Right renal pelvis (tissue), 4 donors: ENCODE results near the gene NCKIPSD. TPM values are rescaled to one million over a fixed set of nuclear protein-coding genes. Genes with fewer than 3 reads are reported as not detected.
"Not testable (repeated sequence)": the region's sequence is repeated elsewhere in the genome, so short reads cannot be mapped to it uniquely, and the experiment has no call there.

Experiments
- DNase-seq, 4 donors: peaks; one replicate each; pipeline ENCODE4 v3.0.0-alpha.2; 2013; ENCODE audit warnings: low read depth in 4 of 4, low spot score in 3 of 4, missing footprints in 1 of 4
- polyA plus RNA-seq, 4 donors: library from polyadenylated mRNA; unstranded; fragments of 120-200 nt; gene quantifications; one replicate each; pipeline ENCODE4 v1.2.1, GENCODE V29; 2013; ENCODE audit not compliant: insufficient read length in 4 of 4

The NCKIPSD gene
- 10 to 100 TPM; 13.8 to 22.2 (median 18.0) TPM for polyA plus RNA-seq

- DNase-seq, result peak; percentile 73 to 87 (median 77)
Measured at GRCh38 chr3:48685603-48686511, at the start of gene NCKIPSD. TSS of gene NCKIPSD (minus strand) at chr3:48685915. CDS start at chr3:48685807, 108 bp downstream.

GRCh38 chr3:48735075-48735767, 49.5 kb upstream of the NCKIPSD start:
- DNase-seq, result not testable (repeated sequence)

GRCh38 chr3:48734541-48734940, 48.8 kb upstream of the NCKIPSD start:
- not testable (repeated sequence) for DNase-seq

GRCh38 chr3:48733752-48734518, 48.2 kb upstream of the NCKIPSD start:
- not testable (repeated sequence) for DNase-seq

- DNase-seq, result no peak
Measured at GRCh38 chr3:48727511-48727910, 41.8 kb upstream of the NCKIPSD start.

GRCh38 chr3:48725185-48725855, 39.6 kb upstream of the NCKIPSD start:
- DNase-seq, result not testable (repeated sequence)

- no peak for DNase-seq
Measured at GRCh38 chr3:48723725-48724124, 38.0 kb upstream of the NCKIPSD start.

- not testable (repeated sequence) for DNase-seq
Measured at GRCh38 chr3:48723293-48723692, 37.6 kb upstream of the NCKIPSD start.

GRCh38 chr3:48716982-48717746, 31.4 kb upstream of the NCKIPSD start, which contains the start of gene IP6K2:
TSS of gene IP6K2 (minus strand) at chr3:48717221. CDS start at chr3:48695291, 21,930 bp downstream.
- DNase-seq, result peak; percentile 94 to 97 (median 96)

GRCh38 chr3:48716508-48716981, 30.8 kb upstream of the NCKIPSD start:
- DNase-seq, result no peak

GRCh38 chr3:48715174-48715800, 29.6 kb upstream of the NCKIPSD start:
- no peak for DNase-seq

- no peak for DNase-seq
Measured at GRCh38 chr3:48711727-48712126, 26.0 kb upstream of the NCKIPSD start.

- DNase-seq, result no peak
Measured at GRCh38 chr3:48709051-48709461, 23.3 kb upstream of the NCKIPSD start.

GRCh38 chr3:48708481-48708889, 22.8 kb upstream of the NCKIPSD start:
- DNase-seq, result no peak

GRCh38 chr3:48707157-48707556, 21.4 kb upstream of the NCKIPSD start:
- no peak for DNase-seq

- no peak for DNase-seq
Measured at GRCh38 chr3:48702320-48702920, 16.7 kb upstream of the NCKIPSD start.

GRCh38 chr3:48700731-48701405, 15.2 kb upstream of the NCKIPSD start:
- no peak for DNase-seq

- no peak for DNase-seq
Measured at GRCh38 chr3:48698891-48699290, 13.2 kb upstream of the NCKIPSD start.
